Smooth muscle cell (in vitro differentiated cells): ENCODE data around the gene CMTM4. TPM values are rescaled to one million over a fixed set of nuclear protein-coding genes. Genes with fewer than 3 reads are reported as not detected.

Experiments used
- DNase-seq: peaks from one replicate; lab custom pipeline; 2025; ENCODE audit not compliant: unreplicated experiment; lab: John Stamatoyannopoulos, UW
- H2AFZ ChIP-seq: fragments of 200-600 bp; sonication (generic); 2 replicates; pipeline ENCODE4 v1.6.0; 2016; ENCODE audit warnings: antibody characterized with exemption, low read depth, mild to moderate bottlenecking
- H3F3A ChIP-seq: fragments of 200-600 bp; sonication (generic); 2 replicates; pipeline ENCODE4 v1.6.0; 2017; ENCODE audit warnings: antibody characterized with exemption, low read depth
- H3K27ac ChIP-seq: fragments of 200-600 bp; sonication (generic); 2 replicates; pipeline ENCODE4 v1.5.1; 2016; ENCODE audit warnings: low read depth, mild to moderate bottlenecking
- H3K27me3 ChIP-seq: fragments of 200-600 bp; sonication (generic); 2 replicates; pipeline ENCODE4 v1.6.1; 2016; ENCODE audit warnings: low read depth, mild to moderate bottlenecking
- H3K36me3 ChIP-seq: fragments of 200-600 bp; sonication (generic); 2 replicates; pipeline ENCODE4 v1.5.1; 2016; ENCODE audit warnings: low read depth
- H3K4me1 ChIP-seq: fragments of 200-600 bp; sonication (generic); 2 replicates; pipeline ENCODE4 v1.5.1; 2016; ENCODE audit warnings: low read depth
- H3K4me2 ChIP-seq: fragments of 200-600 bp; sonication (generic); 2 replicates; pipeline ENCODE4 v1.6.0; 2016; ENCODE audit warnings: mild to moderate bottlenecking
- H3K4me3 ChIP-seq: fragments of 200-600 bp; sonication (generic); 2 replicates; pipeline ENCODE4 v1.5.1; 2016; ENCODE audit warnings: mild to moderate bottlenecking
- H3K79me2 ChIP-seq: fragments of 200-600 bp; sonication (generic); 2 replicates; pipeline ENCODE4 v1.6.0; 2016; ENCODE audit warnings: low read depth, mild to moderate bottlenecking
- H3K9ac ChIP-seq: fragments of 200-600 bp; sonication (generic); 2 replicates; pipeline ENCODE4 v1.6.0; 2016; ENCODE audit warnings: low read depth
- H3K9me3 ChIP-seq: fragments of 200-600 bp; sonication (generic); replicated peaks from 2 replicates; pipeline ENCODE4 v1.5.1; 2016; ENCODE audit warnings: low read depth
- H4K20me1 ChIP-seq: fragments of 200-600 bp; sonication (generic); 2 replicates; pipeline ENCODE4 v1.6.0; 2016; ENCODE audit warnings: low read depth
- WGBS: methylation state at CpG from one replicate; pipeline ENCODE4 v1.1.7; 2016; ENCODE audit warnings: low lambda C conversion rate; 5-methylcytosine and 5-hydroxymethylcytosine counted together
- polyA plus RNA-seq: library from polyadenylated mRNA; unstranded; fragments of >200 nt; fragmentation: Nextera tagmentation; extraction: Ambion mirVana; gene quantifications from 2 replicates; pipeline ENCODE4 v1.2.1, GENCODE V29; 2016
- total RNA-seq: library from RNA; depleted of rRNA; stranded (reverse); fragments of >200 nt; gene quantifications from 2 replicates; pipeline ENCODE4 v1.2.3, GENCODE V29; 2014
- TF ChIP-seq, protein P1 (sequence below): fragments of 200-600 bp; sonication (generic); IDR thresholded peaks from 2 replicates; pipeline ENCODE4 v1.5.1; 2017; ENCODE audit warnings: borderline replicate concordance, mild to moderate bottlenecking, antibody characterized with exemption; ENCODE audit not compliant: insufficient read depth, poor library complexity, severe bottlenecking

The CMTM4 gene
- total and polyA plus RNA-seq, 2 experiments from 2014 or later = 7.2 to 25.2 TPM

DNA sequence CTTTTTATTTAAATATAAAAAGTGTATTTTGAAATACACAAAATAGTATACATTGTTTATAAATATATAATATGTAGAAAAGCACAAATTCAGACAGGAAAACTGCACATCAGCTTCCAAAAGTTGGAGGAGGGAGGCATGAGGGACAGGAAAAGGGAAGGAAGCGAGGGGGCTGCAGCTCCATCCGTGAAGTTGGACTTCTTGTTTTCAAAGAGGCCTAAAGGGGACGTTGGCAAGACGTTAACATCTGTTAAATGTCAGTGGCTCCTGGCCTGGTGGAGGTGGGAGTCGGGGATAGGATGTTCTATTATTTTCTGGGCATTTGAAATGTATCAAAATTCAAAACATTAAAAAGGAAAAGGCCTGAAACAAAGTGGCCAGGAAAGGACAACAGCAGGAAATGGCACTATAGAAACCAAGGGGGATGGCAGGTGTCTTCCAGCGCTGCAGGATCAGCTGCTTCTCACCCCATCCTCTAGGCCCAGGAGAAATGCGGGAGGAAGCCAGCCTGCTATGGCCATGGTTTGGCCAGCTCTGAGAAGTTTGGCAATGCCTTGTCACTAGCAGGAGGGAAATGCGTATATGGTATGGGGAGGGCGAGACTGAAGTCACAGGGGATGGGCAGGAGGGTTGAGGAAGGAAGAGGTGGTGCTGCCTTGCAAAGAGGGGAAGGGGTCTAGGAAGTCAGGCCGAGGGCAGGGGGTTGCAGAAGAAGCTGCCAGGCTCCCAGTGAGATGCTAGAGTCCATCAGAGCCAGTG lies 110.9 kb downstream of the CMTM4 start:
- H3K27me3 ChIP-seq = no peaks in the 10 kb centered on the region
- no peak overlapping the region for H2AFZ ChIP-seq
- H3K4me1 ChIP-seq = peaks cover 4% of the 10 kb centered on the region
- H3K4me2 ChIP-seq = no peak overlapping the region
- TF ChIP-seq, protein P1, sequence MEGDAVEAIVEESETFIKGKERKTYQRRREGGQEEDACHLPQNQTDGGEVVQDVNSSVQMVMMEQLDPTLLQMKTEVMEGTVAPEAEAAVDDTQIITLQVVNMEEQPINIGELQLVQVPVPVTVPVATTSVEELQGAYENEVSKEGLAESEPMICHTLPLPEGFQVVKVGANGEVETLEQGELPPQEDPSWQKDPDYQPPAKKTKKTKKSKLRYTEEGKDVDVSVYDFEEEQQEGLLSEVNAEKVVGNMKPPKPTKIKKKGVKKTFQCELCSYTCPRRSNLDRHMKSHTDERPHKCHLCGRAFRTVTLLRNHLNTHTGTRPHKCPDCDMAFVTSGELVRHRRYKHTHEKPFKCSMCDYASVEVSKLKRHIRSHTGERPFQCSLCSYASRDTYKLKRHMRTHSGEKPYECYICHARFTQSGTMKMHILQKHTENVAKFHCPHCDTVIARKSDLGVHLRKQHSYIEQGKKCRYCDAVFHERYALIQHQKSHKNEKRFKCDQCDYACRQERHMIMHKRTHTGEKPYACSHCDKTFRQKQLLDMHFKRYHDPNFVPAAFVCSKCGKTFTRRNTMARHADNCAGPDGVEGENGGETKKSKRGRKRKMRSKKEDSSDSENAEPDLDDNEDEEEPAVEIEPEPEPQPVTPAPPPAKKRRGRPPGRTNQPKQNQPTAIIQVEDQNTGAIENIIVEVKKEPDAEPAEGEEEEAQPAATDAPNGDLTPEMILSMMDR = no peak
- H3K36me3 ChIP-seq = no peaks in the 10 kb centered on the region
- H4K20me1 ChIP-seq = no peaks in the 10 kb centered on the region
- no peaks in the 10 kb centered on the region for H3K79me2 ChIP-seq
- H3K9me3 ChIP-seq = no peaks in the 10 kb centered on the region
- H3K27ac ChIP-seq = no peak overlapping the region
- no peak overlapping the region for H3K4me3 ChIP-seq
- DNase-seq = no peak
- 87% methylated on average over 10 of the region's 10 CpGs for WGBS
- no peaks in the 10 kb centered on the region for H3F3A ChIP-seq
- H3K9ac ChIP-seq = no peak overlapping the region

GRCh38 chr16:66581246-66581952 lies 115.1 kb downstream of the CMTM4 start:
- Histone ChIP-seq H3K27me3 (peaks cover 33% of the 10 kb centered on the region), H3K4me1 (peaks cover 9% of the 10 kb centered on the region), H3K4me3 (no peak overlapping the region), H3K27ac (no peak overlapping the region), H3K79me2 (no peaks in the 10 kb centered on the region), H4K20me1 (no peaks in the 10 kb centered on the region), H2AFZ (no peak overlapping the region), H3K9ac (no peak overlapping the region), H3K9me3 (no peaks in the 10 kb centered on the region), H3K4me2 (peak overlapping the region; percentile 53), H3K36me3 (no peaks in the 10 kb centered on the region), H3F3A (no peaks in the 10 kb centered on the region)
- TF ChIP-seq, protein P1 = no peak
- WGBS = 80% methylated on average over 3 of the region's 3 CpGs
- DNase-seq = no peak

GRCh38 chr16:66580605-66581209 lies 115.8 kb downstream of the CMTM4 start:
- H4K20me1 ChIP-seq = no peaks in the 10 kb centered on the region
- H3K4me3 ChIP-seq = no peak overlapping the region
- H3K4me2 ChIP-seq = peak overlapping the region; percentile 53
- no peak for DNase-seq
- no peak overlapping the region for H3K9ac ChIP-seq
- H3F3A ChIP-seq = no peaks in the 10 kb centered on the region
- no peak overlapping the region for H2AFZ ChIP-seq
- H3K27me3 ChIP-seq = peaks cover 35% of the 10 kb centered on the region
- WGBS = 49% methylated on average over 4 of the region's 4 CpGs
- H3K4me1 ChIP-seq = peaks cover 9% of the 10 kb centered on the region
- no peaks in the 10 kb centered on the region for H3K36me3 ChIP-seq
- H3K27ac ChIP-seq = no peak overlapping the region
- H3K79me2 ChIP-seq = no peaks in the 10 kb centered on the region
- H3K9me3 ChIP-seq = no peaks in the 10 kb centered on the region
- TF ChIP-seq, protein P1 = no peak
